Stimulated activated naive CD8-positive, alpha-beta T cell treated with anti-CD3 and anti-CD28 coated beads, Interleukin-15, Interleukin-2, amounts not matched to agents 100 U/mL and 50 U/mL, for 24 hours (primary cell): Measurements from ENCODE around the gene BTG4.

ENCODE experiments used
- ATAC-seq: fragments of 150-1000 bp; cut with Tn5 transposase; one replicate; pipeline ENCODE4 v1.10.0; 2021
- DNase-seq: peaks from one replicate; pipeline ENCODE4 v3.0.0; 2021

Gene BTG4

GRCh38 chr11:111455291-111456085, 56.7 kb downstream of the BTG4 start:
- ATAC-seq, result no peak

GRCh38 chr11:111454561-111455192, 57.5 kb downstream of the BTG4 start:
- ATAC-seq, result peak; percentile 72
- DNase-seq, result peak; percentile 84

More at GRCh38 chr11:111455291-111456085, 56.7 kb downstream of the BTG4 start:
- DNase-seq, result no peak

- no peak for ATAC-seq
- no peak for DNase-seq
Measured at GRCh38 chr11:111452817-111453552, 59.2 kb downstream of the BTG4 start.

- no peak for DNase-seq
Measured at GRCh38 chr11:111452146-111452545, 60.0 kb downstream of the BTG4 start.

GRCh38 chr11:111450480-111451320, 61.5 kb downstream of the BTG4 start:
- ATAC-seq (no peak), DNase-seq (no peak)

More at GRCh38 chr11:111452146-111452545, 60.0 kb downstream of the BTG4 start:
- no peak for ATAC-seq

GRCh38 chr11:111449696-111450479, 62.3 kb downstream of the BTG4 start:
- no peak for DNase-seq
- no peak for ATAC-seq

GRCh38 chr11:111448831-111449557, 63.2 kb downstream of the BTG4 start:
- no peak for ATAC-seq
- DNase-seq, result no peak

- DNase-seq (no peak), ATAC-seq (no peak)
Measured at GRCh38 chr11:111448414-111448813, 63.8 kb downstream of the BTG4 start.

- DNase-seq (no peak), ATAC-seq (no peak)
Measured at GRCh38 chr11:111447931-111448330, 64.3 kb downstream of the BTG4 start.

GRCh38 chr11:111447112-111447471, 65.1 kb downstream of the BTG4 start:
- DNase-seq (no peak), ATAC-seq (no peak)

GRCh38 chr11:111446404-111447111, 65.6 kb downstream of the BTG4 start:
- peak; percentile 69 for DNase-seq
- peak; percentile 93 for ATAC-seq

GRCh38 chr11:111445586-111445985, 66.6 kb downstream of the BTG4 start:
- DNase-seq (no peak), ATAC-seq (no peak)
